Skeletal muscle cell (primary cell): ENCODE measurements around the gene DELE1.
A peak's percentile ranks its signal among the peaks of the same experiment; 100 is the strongest.
"Not testable (repeated sequence)": the region's sequence is repeated elsewhere in the genome, so short reads cannot be mapped to it uniquely, and the experiment has no call there.

Experiments used
- DNase-seq: peaks from one replicate; pipeline ENCODE4 v3.0.0-alpha.2; 2010; ENCODE audit warnings: low read depth
- H3K4me3 ChIP-seq: 2 replicates; pipeline ENCODE4 v1.5.1; 2011; ENCODE audit warnings: low read depth, mild to moderate bottlenecking, control low read depth, low read length, moderate library complexity

The DELE1 gene

DNA sequence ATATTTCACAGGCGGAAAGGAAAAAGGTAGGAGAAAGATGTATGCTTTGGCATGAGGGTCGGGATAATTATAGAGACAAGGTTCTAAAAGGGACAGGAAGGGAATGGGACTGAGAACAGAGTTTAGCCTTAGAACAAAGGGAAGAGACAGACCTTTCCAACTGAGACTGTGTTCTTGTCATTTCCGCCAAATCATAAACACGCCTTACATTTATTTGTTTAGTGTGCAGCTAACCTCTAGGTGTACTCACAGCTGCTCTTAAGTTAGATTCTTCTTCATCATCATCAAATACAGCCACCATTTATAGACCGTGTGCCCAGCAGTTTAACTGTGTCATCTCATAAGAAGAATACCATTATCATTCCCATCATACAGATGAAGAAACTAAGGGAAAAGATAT, 5.9 kb upstream of the DELE1 start:
- H3K4me3 ChIP-seq, result no peak overlapping the region
- no peak for DNase-seq

- no peak for DNase-seq
- no peak overlapping the region for H3K4me3 ChIP-seq
Measured at GRCh38 chr5:141919218-141920119, 4.2 kb upstream of the DELE1 start.

GRCh38 chr5:141920771-141921170, 2.9 kb upstream of the DELE1 start:
- no peak overlapping the region for H3K4me3 ChIP-seq

DNA sequence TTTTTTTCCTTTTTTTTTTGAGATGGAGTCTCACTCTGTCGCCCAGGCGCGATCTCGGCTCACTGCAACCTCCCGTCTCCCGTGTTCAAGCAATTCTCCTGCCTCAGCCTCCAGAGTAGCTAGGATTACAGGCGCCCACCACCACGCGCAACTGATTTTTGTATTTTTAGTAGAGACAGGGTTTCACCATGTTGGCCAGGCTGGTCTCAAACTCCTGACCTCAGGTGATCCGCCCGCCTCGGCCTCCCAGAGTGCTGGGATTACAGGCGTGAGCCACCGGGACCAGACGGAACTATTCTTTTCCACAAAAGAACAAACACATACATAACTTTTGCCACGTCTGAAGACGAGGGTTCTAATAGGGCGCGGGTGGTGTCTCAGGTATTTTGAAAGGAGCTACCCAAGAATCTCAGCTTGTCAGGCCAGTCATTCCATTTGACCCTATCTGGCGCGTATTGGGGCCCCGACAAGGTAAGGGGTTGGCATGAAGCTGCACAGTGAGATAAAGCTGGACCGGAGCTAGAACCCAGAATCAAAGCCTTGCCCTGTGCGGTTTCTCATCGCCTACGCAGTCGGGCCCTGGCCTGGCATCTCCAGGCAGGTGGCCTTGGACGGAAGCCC, 734 bp upstream of the DELE1 start:
- DNase-seq, result not testable (repeated sequence)
- peak overlapping the region; percentile 72 for H3K4me3 ChIP-seq

More at GRCh38 chr5:141920771-141921170, 2.9 kb upstream of the DELE1 start:
- DNase-seq, result no peak

- H3K4me3 ChIP-seq, result no peak overlapping the region
- no peak for DNase-seq
Measured at GRCh38 chr5:141926434-141926833, 2.8 kb downstream of the DELE1 start.

DNA sequence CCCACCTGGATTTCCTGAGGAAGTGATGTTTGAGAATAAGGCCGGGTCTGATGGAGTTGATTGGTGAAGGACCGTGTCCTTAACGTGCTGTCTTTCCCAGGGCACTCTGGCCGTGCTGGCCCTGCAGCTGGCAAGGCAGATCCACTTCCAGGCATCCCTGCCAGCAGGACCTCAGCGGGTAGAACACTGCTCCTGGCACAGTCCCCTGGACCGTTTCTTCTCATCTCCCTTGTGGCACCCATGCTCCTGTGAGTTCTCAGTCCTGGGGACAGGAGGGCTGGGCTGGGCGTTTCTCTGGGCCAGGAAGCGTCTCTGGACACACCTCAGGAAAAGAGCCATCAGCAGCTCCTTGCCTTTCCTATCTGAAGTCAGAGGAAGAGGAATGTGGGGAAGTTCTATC, 4.4 kb downstream of the DELE1 start:
- no peak for DNase-seq
- H3K4me3 ChIP-seq, result no peak overlapping the region

- no peak for DNase-seq
- no peak overlapping the region for H3K4me3 ChIP-seq
Measured at GRCh38 chr5:141929398-141930058, 5.9 kb downstream of the DELE1 start.

GRCh38 chr5:141931694-141932093, 8.0 kb downstream of the DELE1 start:
- DNase-seq, result no peak
- no peak overlapping the region for H3K4me3 ChIP-seq

- no peak for DNase-seq
- no peak overlapping the region for H3K4me3 ChIP-seq
Measured at GRCh38 chr5:141933151-141933550, 9.5 kb downstream of the DELE1 start.

- DNase-seq, result no peak
- no peak overlapping the region for H3K4me3 ChIP-seq
Measured at GRCh38 chr5:141934099-141934844, 10.6 kb downstream of the DELE1 start.

DNA sequence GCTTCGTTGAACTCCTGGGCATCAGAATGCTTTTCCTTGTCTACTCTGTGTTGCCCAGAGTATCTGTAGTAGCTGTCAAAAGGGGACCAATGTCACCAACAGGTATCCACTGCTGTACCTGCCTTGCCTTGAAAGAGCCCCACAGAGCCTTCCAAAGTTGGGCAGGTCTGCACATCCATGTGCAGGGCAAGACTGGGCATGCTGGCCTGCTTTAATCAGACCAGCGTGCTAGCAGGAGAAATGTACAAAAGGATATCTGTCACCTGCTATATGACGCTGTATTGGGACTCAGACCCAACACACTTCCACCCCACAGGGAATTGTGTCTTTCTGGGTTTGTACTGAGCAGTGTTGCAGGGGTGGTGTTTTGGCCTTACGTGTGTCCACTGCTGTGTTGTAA, 11.9 kb downstream of the DELE1 start:
- no peak overlapping the region for H3K4me3 ChIP-seq
- no peak for DNase-seq

DNA sequence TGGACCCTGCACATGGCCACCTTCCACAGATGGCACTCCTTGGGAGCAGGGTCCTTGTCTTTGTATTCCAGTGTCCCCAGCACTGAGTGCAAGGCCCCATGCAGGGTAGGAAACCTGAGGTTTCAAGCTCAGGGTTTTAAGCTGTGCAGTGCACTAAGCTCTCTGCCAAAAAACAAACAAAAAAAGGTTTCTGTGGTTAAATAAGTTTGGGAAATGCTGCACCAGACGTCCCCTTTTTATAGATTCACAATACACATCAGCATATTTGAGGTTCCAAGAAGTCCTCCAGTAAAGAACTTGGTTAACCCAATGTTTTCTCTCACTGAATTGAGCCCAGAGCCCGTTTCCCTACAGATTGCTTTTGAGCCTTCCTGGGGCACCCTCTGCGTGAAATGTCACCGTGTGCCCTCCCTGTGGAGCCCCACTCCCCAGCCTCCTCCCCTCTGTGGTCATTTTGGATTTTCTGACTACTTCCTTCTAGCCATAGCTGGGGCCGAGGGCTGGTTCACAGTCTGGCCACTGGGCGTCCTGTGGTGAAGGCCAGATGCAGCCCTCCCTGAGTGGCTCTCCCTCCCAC, 17.1 kb downstream of the DELE1 start:
- H3K4me3 ChIP-seq, result no peak overlapping the region
- no peak for DNase-seq

DNA sequence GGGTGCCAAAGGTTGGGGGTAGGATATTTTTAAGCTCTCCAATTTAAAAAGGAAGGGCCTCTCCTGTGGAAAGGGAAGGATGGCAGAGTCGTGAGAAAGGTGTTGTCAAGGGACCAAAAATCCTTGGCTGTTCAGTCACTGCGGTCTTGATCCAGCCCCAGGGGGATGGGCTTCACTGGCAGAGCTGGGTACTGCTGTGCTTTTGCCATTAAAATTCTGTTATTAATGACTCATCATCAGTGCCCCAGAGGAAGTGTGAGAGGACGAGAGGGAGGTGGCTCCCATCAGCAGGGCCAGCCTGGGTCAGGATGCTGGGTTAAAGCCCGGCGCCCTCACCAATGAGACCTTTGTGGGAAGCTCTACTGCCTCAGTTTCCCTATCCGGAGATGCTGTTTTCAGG, 17.6 kb downstream of the DELE1 start:
- no peak overlapping the region for H3K4me3 ChIP-seq
- no peak for DNase-seq

GRCh38 chr5:141941779-141942178, 18.1 kb downstream of the DELE1 start:
- DNase-seq, result no peak
- no peak overlapping the region for H3K4me3 ChIP-seq

- no peak overlapping the region for H3K4me3 ChIP-seq
- DNase-seq, result no peak
Measured at GRCh38 chr5:141942185-141942857, 18.6 kb downstream of the DELE1 start.

DNA sequence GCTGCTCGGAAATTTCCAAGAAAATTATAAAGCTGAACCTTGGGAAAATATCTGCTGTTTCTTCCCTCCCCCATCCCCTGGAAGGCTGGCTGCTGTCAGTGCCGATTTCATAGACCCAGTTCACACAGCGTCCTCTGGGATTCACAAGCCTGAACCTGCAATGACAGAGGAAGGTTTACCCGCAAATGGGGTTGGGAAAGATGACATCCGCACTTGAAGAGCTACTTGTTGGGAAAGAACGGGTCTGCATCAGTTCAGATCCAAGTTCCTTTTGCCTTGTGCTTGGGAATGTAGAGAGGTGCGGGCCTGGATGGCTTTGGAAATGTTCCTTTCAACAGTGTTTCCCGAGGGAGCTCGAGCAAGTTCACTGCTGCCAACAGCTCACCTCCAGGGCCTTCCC, 20.4 kb downstream of the DELE1 start:
- DNase-seq, result no peak

DNA sequence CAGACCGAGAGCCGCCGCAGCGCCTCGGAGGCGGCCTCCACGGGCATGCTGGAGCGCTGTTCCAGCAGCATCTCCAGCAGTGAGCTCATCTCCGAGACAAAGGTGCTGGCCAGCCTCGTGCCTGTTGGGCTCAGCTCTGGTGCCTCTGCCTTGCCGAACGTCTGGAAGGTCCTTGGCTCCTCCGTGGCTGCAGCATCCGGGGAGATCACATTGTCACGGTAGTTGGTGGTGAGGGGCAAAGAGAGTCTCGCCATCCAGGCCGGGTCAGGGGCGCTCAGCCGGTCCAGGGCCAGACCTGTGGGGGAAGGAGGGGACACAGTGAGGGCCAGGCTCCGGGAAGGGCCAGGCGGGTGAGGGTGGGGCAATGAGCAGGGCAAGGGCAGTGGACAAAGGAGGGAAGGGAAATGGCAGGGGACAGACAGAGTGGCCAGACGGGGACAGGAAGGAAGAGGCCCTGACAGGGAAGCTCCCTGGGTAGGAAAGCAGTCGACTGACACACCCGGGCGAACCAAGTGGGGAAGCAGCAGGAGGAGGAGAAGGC, 21.9 kb downstream of the DELE1 start:
- no peak for DNase-seq
- H3K4me3 ChIP-seq, result no peak overlapping the region

More for the DNA sequence above, 20.4 kb downstream of the DELE1 start:
- H3K4me3 ChIP-seq, result no peak overlapping the region

DNA sequence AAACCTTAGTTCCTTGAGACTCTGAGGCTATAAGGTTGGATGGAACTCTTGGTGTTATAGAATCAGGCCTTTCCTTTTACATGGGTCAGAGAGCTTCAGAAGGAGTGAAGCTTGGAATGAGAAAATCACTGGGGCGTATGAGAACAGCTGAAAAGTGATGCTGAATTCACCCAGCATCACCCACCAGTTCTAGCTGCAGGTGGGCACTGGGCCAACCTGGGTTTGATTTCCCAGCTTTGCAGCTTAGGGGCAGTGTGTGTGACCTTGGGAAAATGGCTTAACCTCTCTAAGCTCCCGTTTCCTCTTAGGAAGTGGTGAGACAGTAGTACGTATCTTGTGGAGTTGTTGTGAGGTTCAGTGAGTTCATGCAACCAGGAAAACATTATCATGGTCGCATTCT, 23.6 kb downstream of the DELE1 start:
- H3K4me3 ChIP-seq, result no peak overlapping the region
- DNase-seq, result no peak

- DNase-seq, result no peak
- H3K4me3 ChIP-seq, result no peak overlapping the region
Measured at GRCh38 chr5:141948812-141949211, 25.1 kb downstream of the DELE1 start.
